Measurements from ENCODE around the gene APAF1. TPM values are rescaled to one million over a fixed set of nuclear protein-coding genes. Genes with fewer than 3 reads are reported as not detected.
A peak's percentile ranks its signal among the peaks of the same experiment; 100 is the strongest.

Gene APAF1
- total and polyA plus RNA-seq, 2 donors from 2014 or later: 4.6 to 16.1 TPM

GRCh38 chr12:98691351-98691750 is 46.3 kb downstream of the APAF1 start:
- Histone ChIP-seq H3K36me3 (ENCODE audit: control insufficient read depth in 2 of 3, insufficient read depth in 3 of 3, low read length in 3 of 3) (peaks cover 0 to 4% (median 0%) of the 10 kb centered on the region in 3 donors), H3K4me1 (ENCODE audit: control insufficient read depth in 2 of 3, insufficient read depth in 2 of 3, low read depth in 1 of 3, low read length in 3 of 3) (no peaks in the 10 kb centered on the region), H3K9me3 (ENCODE audit: control insufficient read depth in 2 of 3, insufficient read depth in 1 of 3, low read length in 3 of 3) (no peaks in the 10 kb centered on the region), H3K27me3 (ENCODE audit: control insufficient read depth, insufficient read depth, low read length) (no peaks in the 10 kb centered on the region), H3K4me3 (ENCODE audit: low read length in 3 of 3) (peak overlapping the region in 1 of 3 donors; percentile 15), H3K9ac (ENCODE audit: low read length in 3 of 3) (no peak overlapping the region), H3K27ac (ENCODE audit: low read depth in 2 of 2, low read length in 2 of 2) (no peak overlapping the region)
- intact Hi-C loops (cut with DNase I): no loop called here
- DNase-seq (no peak), FAIRE-seq (no peak)
- TF ChIP-seq CTCF (IDR thresholded peaks at IDR 0.05; ENCODE audit: borderline replicate concordance, extremely low read depth, insufficient read depth): no peak

GRCh38 chr12:98696036-98696646 is 51.1 kb downstream of the APAF1 start:
- FAIRE-seq: no peak
- intact Hi-C loops (cut with DNase I): no loop called here

GRCh38 chr12:98697209-98697608 is 52.1 kb downstream of the APAF1 start:
- FAIRE-seq (no peak), DNase-seq (no peak)
- Histone ChIP-seq H3K9me3 (ENCODE audit: control insufficient read depth in 2 of 3, insufficient read depth in 1 of 3, low read length in 3 of 3) (no peaks in the 10 kb centered on the region), H3K4me1 (ENCODE audit: control insufficient read depth in 2 of 3, insufficient read depth in 2 of 3, low read depth in 1 of 3, low read length in 3 of 3) (peaks cover 0 to 2% (median 0%) of the 10 kb centered on the region in 3 donors), H3K9ac (ENCODE audit: low read length in 3 of 3) (no peak overlapping the region), H3K27me3 (ENCODE audit: control insufficient read depth, insufficient read depth, low read length) (no peaks in the 10 kb centered on the region), H3K27ac (ENCODE audit: low read depth in 2 of 2, low read length in 2 of 2) (no peak overlapping the region), H3K4me3 (ENCODE audit: low read length in 3 of 3) (no peak overlapping the region), H3K36me3 (ENCODE audit: control insufficient read depth in 2 of 3, insufficient read depth in 3 of 3, low read length in 3 of 3) (peaks cover 0 to 2% (median 0%) of the 10 kb centered on the region in 3 donors)
- intact Hi-C loops (cut with DNase I): no loop called here
- no peak for TF ChIP-seq CTCF (IDR thresholded peaks at IDR 0.05; ENCODE audit: borderline replicate concordance, extremely low read depth, insufficient read depth)

More at GRCh38 chr12:98696036-98696646, 51.1 kb downstream of the APAF1 start:
- H3K36me3 ChIP-seq (ENCODE audit: control insufficient read depth in 2 of 3, insufficient read depth in 3 of 3, low read length in 3 of 3): peaks cover 0 to 2% (median 0%) of the 10 kb centered on the region in 3 donors
- TF ChIP-seq CTCF (IDR thresholded peaks at IDR 0.05; ENCODE audit: borderline replicate concordance, extremely low read depth, insufficient read depth): no peak
- no peak overlapping the region for H3K4me3 ChIP-seq (ENCODE audit: low read length in 3 of 3)
- H3K9me3 ChIP-seq (ENCODE audit: control insufficient read depth in 2 of 3, insufficient read depth in 1 of 3, low read length in 3 of 3): no peaks in the 10 kb centered on the region
- H3K9ac ChIP-seq (ENCODE audit: low read length in 3 of 3): no peak overlapping the region
- peak in 1 of 5 donors; percentile 6 for DNase-seq
- no peaks in the 10 kb centered on the region for H3K27me3 ChIP-seq (ENCODE audit: control insufficient read depth, insufficient read depth, low read length)
- no peak overlapping the region for H3K27ac ChIP-seq (ENCODE audit: low read depth in 2 of 2, low read length in 2 of 2)
- H3K4me1 ChIP-seq (ENCODE audit: control insufficient read depth in 2 of 3, insufficient read depth in 2 of 3, low read depth in 1 of 3, low read length in 3 of 3): peaks cover 0 to 2% (median 0%) of the 10 kb centered on the region in 3 donors

All from kidney (tissue), 14 donors.